Stimulated activated CD8-positive, alpha-beta memory T cell treated with anti-CD3 and anti-CD28 coated beads, Interleukin-7, amount 100 ng/mL, for 4 hours (primary cell): ENCODE results near the gene NXF3.
"Not testable (repeated sequence)": the region's sequence is repeated elsewhere in the genome, so short reads cannot be mapped to it uniquely, and the experiment has no call there.

Experiments used
- DNase-seq, 2 donors: peaks; one replicate each; pipeline ENCODE4 v3.0.0-alpha.2; 2020; ENCODE audit warnings: low read depth in 2 of 2

The NXF3 gene, protein sequence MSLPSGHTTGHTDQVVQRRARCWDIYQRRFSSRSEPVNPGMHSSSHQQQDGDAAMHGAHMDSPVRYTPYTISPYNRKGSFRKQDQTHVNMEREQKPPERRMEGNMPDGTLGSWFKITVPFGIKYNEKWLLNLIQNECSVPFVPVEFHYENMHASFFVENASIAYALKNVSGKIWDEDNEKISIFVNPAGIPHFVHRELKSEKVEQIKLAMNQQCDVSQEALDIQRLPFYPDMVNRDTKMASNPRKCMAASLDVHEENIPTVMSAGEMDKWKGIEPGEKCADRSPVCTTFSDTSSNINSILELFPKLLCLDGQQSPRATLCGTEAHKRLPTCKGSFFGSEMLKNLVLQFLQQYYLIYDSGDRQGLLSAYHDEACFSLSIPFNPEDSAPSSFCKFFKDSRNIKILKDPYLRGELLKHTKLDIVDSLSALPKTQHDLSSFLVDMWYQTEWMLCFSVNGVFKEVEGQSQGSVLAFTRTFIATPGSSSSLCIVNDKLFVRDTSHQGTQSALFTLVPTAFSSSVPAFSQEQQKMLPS

DNA sequence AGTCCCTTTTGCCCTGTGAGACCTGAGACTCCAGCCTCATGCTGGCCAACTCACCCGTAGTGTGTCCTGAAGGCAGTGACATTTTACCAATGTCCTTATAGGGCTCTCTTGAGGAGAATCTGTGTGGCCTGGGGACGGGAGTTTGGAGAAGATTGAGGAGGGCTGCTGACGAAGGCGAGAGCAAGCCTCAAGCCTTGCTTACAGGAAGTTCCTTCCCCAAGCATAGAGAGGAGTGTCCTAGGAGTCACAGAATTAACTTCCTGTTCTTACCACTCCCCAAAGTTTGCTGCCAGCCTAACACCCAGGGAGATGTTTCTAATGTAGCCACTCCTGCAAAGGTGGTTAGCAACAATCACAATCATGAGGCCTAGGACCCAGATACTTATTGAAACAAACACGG, at the start of gene NXF3:
NXF3 (minus strand) TSS at position 202 of the 400 bp plus-strand sequence; CDS start at position 82, 120 bp downstream.
- DNase-seq: no peak

DNA sequence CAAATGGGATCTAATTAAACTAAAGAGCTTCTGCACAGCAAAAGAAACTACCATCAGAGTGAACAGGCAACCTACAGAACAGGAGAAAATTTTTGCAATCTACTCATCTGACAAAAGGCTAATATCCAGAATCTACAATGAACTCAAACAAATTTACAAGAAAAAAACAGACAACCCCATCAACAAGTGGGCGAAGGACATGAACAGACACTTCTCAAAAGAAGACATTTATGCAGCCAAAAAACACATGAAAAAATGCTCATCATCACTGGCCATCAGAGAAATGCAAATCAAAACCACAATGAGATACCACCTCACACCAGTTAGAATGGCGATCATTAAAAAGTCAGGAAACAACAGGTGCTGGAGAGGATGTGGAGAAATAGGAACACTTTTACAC, 43.6 kb upstream of the NXF3 start:
- DNase-seq: not testable (repeated sequence)

DNA sequence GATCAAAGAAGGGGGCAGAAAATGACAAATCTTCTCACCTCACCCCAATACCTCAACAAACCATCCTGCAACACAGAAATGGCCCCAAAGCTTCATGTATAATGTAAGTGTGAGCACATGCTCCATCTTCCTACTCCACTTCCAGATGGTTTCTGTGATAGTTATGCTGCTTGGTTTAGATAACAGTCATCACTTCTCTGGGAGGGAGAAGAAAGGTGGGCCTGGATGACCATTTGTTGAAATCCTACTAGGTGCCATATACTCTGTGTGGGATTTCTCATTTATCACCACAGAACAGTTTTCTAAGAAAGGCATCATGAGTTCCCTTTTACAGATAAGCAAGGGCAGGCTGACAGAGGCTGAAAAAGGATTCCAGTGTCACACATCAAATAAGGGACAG, 31.3 kb upstream of the NXF3 start:
- no peak for DNase-seq

DNA sequence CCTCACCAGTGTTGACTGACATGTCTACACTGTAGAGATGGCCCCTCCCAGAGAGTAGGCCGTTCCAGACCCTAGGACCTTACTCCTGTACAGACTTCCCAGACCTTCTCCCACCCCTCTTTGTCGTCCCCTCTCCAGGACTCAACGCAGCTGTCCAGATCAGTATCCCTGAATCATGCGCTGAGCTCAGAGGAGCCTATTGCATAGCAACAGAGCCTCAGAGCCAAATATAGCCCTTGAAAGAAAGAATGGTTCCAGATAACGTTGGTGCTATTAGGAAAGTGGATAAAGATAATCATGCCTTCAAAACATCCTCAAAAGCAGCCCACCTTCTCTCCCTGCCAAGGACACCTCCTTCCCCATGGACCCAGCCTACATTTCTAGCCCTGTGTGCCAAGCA, 27.8 kb upstream of the NXF3 start:
- DNase-seq: no peak

DNA sequence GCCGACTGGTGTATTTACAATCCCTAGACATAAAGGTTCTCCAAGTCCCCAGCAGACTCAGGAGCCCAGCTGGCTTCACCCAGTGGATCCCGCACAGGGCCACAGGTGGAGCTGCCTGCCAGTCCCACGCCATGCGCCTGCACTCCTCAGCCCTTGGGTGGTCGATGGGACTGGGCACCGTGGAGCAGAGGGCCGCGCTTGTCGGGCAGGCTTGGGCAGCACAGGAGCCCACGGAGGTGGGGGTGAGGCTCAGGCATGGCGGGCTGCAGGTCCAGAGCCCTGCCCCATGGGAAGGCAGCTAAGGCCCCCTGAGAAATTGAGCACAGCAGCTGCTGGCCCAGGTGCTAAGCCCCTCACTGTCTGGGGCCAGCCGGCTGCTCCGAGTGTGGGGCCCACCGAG, 24.0 kb upstream of the NXF3 start:
- DNase-seq: not testable (repeated sequence)

DNA sequence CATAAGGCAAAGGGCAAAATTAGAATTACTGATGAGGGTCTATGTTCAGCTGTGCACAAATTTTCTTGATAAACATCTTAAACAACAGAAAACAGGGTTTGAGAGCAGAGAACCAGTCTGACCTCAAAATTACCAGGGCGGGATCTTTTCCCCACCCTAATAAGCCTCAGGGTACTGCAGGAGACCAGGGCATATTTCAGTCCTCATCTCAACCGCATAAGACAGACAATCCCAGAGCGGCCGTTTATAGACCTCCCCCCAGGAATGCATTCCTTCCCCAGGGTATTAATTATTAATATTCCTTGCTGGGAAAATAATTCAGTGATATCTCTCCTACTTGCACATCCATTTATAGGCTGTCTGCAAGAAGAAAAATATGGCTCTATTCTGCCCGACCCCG, 16.6 kb upstream of the NXF3 start:
- DNase-seq: not testable (repeated sequence)

DNA sequence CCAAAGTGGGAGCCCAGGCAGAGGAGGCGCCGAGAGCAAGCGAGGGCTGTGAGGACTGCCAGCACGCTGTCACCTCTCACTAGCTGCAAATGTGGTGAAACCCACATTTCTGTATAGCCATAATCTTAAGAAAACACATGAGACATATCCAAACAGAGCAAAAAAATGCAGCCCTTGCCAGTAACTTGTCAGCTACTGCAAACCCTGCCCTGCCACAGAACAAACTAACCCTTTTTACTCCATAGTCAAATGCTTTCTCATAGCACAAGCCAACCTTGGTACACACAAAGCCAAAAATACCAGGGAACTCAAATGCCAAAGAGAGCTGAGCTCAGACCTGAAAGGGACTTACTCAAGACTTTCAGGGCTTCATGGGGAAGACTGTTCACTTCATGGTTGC, 14.9 kb upstream of the NXF3 start:
- no peak for DNase-seq

DNA sequence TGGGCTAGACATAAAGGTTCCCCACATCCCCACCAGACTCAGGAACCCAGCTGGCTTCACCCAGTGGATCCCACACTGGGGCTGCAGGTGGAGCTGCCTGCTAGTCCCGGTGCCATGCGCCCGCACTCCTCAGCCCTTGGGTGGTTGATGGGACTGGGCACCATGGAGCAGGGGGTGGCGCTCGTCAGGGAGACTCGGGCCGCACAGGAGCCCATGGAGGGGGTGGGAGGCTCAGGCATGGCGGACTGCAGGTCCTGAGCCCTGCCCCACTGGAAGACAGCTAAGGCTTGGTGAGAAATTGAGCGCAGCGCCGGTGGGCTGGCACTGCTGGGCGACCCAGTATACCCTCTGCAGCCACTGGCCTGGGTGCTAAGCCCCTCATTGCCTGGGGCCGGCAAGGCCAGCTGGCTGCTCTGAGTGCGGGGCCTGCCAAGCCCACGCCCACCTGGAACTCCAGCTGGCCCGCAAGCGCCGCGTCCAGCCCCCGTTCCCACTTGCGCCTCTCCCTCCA, 14.3 kb upstream of the NXF3 start:
- not testable (repeated sequence) for DNase-seq

DNA sequence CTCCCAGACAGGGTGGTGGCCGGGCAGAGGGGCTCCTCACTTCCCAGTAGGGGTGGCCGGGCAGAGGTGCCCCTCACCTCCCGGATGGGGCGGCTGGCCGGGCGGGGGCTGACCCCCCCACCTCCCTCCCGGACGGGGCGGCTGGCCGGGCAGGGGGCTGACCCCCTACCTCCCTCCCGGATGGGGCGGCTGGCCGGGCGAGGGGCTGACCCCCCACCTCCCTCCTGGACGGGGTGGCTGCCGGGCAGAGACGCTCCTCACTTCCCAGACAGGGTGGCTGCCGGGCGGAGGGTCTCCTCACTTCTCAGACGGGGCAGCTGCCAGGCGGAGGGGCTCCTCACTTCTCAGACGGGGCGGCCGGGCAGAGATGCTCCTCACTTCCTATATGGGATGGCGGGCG, 11.4 kb upstream of the NXF3 start:
- not testable (repeated sequence) for DNase-seq

DNA sequence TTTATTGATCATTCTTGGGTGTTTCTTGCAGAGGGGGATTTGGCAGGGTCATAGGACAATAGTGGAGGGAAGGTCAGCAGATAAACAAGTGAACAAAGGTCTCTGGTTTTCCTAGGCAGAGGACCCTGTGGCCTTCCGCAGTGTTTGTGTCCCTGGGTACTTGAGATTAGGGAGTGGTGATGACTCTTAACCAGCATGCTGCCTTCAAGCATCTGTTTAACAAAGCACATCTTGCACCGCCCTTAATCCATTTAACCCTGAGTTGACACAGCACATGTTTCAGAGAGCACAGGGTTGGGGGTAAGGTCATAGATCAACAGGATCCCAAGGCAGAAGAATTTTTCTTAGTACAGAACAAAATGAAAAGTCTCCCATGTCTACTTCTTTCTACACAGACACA, 10.9 kb upstream of the NXF3 start:
- DNase-seq: not testable (repeated sequence)

DNA sequence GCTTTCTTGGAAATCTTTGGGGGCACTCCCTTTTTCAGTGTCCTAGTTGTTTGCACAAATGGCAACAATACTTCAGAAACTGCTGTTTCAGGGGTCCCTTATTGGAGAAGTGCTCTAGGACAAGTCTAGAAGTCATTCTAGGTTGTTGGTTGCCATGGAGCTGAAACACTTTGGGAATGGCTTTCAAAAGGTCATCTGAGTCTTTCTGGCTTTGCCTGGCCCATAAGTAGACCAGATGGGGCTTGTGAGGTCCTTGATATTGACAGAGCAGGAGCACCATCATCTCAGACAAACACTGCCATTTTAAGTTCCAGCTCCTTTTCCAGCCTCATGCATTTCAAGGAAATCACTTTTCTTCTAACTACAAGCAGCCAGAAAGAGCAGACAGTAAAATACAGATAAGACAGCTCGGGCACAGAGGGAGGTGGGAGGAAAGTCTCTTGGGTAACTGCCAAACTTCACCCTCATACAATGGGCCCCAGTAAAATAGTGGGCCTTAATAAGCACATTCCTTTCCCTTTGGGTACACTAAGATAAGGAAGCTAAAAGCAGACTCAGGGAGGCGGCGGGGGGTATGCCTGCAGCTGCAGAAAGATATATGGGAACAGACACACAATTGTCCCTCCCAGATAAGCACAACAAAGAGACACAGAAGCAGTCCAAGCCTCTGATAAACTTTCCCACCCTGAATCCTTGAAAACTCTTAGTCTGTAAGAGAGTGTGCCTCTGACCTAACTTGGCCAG, 8.5 kb upstream of the NXF3 start:
- DNase-seq: no peak

DNA sequence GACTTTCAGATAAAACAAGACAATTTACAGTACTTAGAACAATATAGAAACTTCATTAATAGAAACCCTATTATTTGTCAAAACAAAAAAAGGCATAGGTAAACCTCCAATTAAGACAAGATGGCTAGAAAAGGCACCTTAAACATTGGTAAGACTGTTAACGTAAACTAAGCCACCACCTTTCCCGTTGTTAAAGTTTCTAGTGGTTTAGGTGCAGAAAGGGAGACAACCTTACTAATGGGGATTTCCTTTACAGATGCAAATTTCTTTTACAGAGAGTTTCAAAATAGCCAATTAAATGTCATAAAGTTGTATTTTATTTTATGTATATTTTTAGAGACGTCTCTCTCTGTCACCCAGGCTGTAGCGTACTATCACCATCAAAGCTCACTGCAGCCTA, 7.5 kb upstream of the NXF3 start:
- no peak for DNase-seq

DNA sequence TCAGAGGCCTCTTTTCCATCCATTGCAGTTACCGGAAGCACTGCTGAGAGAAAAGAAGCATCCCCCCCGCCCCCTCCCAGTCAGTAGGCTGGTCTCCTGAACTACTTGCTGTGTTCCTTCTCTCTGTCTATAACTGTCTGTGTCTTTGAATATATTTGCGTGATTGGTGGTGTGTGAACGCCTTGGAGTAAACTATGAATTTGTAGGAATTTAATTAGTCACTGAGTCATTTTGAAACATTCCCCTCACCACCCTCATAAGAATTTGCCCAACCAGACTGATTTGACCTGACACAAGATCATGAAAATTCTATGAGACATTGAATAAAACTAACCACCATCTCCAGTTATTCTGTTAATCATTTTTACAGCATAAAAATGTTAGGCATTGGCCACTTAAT, 6.7 kb upstream of the NXF3 start:
- no peak for DNase-seq

DNA sequence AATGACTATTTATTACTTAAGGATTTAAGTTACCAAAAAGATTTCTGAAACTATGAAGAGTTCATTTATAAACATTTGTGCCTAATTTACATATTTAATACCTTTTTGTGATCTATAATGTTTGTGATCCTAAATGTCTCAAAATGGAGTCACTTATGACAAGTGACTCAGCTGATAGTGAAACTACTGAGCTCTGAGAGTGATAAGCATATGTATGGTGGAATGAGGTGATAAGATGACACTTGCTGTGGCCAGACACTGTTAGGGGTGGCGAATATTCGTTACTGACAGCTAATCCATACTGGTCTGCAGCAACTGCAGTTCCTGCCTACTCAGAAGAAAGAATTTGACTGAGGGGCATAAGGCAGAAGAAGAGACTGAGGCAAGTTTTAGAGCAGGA, 5.5 kb upstream of the NXF3 start:
- DNase-seq: no peak

DNA sequence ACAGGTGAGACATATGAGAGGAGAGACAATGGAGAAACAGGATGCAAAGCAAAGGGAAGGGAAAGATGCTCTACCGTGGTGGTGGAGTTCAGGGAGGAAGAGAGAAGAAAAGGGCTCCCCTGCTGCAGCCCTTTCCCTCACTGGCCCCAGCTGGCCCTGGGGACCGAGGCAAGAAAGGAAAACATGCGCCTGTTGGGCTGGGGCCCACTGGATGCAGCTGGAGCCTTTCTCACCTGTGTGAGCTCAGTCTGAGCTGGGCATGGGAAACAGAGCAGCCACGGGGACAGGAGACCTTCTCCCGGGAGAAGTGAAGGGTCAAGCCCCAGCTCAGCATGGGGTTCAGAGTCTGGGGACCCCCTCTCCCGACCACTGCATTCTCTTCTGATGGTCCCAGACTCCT, 11.9 kb downstream of the NXF3 start:
- no peak for DNase-seq

DNA sequence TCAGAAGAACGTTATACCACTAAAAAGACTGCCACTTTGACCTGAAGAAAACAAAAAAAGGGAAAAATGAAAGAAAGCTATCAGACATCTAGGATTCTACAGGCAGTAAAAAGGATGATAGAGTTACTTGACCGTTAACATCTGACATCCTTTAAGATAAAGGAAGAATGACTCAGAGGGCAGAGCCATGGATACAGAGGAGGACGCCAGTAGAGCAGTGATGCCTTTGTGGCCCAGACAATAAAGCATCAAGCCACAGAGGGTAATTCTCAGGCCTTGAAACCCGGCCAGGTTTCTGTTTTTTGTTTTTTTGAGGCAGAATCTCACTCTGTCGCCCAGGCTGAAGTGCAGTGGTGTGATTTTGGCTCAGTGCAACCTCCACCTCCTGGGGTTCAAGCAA, 19.5 kb downstream of the NXF3 start:
- DNase-seq: no peak

DNA sequence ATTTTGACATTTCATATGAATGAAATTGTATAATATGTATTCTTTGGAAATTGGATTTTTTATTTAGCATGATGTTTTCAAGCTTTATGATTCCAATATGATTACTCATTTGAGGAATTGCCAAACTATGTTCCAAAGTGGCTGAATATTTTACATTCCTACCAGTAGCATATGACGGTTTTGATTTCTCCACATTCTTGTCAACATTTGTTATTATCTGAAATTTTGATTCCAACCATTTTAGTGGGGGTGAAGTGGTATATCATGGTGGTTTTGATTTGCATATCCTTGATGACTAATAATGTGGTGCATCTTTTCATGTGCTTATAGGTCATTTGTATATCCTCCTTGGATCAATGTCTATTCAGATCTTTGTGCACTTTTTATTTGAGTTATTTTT, 26.3 kb downstream of the NXF3 start:
- no peak for DNase-seq

DNA sequence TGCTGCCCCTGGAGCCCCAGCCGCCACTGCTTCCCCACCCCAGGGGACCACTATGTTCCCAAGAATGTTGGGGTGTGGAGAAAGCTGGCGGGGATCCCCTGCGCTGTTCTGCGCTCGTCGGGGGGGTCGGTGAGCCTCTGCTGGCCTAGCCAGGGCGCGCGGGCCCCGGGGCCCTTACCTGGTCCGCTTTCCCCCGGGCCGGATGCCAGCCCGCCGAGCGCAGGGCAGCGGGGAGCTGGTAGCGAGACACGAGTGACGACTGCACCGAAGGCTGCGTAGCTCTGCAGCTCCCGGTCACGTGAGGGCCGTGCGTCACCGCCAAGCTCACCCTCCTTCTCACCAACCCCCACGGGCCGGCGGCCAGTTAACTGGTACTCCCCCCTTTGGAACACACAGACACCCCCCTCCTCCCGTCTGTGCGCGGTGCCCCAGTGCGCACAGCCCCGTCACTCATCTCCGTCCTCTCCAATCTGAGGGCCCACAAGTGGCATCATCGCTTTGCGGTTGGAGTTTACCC, 29.0 kb downstream of the NXF3 start, which contains the start of gene BEX1:
BEX1 (minus strand) TSS at position 254 of the 517 bp plus-strand sequence. CDS start 897 bp downstream, outside the sequence.
- no peak for DNase-seq

DNA sequence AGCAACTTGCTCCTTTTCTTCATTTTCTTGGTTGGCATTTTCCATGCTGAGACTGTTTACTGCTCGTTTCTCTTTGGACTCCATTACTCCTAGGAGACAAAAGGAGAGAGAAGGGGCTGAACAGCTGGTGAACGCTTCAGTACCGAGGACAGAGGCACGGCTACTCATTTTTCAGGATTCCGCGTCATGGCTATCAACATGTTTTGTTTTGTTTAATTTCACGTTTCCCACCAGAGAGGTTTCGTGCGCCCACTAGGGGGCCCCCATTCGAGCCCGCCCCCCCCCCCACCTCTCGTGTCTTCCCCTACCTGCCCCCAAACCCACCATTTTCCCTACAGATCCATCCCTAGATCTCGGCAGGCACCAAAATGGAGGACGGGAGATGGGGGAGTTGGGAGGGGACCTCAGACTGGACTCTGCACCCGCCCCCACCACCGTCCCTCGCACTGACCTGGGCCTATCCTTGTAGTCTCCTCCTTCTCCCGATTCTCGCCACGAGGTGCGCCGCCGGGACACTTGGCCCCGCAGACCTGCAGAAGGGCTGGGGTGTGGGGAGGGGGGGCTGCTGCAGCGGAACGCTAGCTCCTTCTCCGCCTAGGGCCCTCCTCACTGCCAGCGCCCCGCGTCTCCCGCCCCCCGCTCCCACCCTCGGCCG, 29.6 kb downstream of the NXF3 start:
- no peak for DNase-seq

DNA sequence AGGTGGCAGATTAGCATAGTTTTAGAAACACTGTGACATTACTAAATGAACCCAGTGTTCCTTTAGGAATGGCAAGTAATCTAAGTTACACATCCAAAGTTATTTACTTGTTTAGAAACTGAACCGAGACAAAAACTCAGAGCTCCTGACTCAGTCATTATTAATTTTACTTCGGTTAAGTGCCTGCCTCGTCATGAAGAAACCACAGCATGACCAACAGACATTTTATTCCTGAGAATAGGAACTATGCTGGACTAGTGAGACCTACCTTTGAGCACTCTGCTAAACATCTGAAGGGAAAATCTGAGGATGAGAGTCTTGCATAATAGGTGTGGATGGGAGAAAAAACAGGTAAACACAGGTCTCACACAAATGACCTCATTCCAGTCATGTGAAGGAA, 31.5 kb downstream of the NXF3 start:
- DNase-seq: no peak

DNA sequence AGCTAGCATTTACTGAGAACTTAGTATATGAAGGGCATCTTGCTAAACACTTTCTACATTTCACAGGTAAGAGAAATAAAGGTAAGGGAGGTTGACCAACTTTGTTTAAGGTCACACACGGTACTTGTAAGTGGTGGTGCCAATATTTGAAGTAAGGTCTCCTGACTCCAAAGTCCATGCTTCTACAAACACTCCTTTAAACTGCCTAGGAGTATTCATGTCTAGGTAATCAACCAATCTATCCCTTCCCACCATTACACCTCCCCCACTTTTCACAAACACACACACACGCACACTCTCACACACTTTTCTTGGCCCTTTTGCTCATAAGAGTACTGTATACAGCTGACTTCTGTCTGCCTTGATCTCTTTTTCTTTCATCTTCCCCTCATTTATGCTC, 36.0 kb downstream of the NXF3 start:
- no peak for DNase-seq

DNA sequence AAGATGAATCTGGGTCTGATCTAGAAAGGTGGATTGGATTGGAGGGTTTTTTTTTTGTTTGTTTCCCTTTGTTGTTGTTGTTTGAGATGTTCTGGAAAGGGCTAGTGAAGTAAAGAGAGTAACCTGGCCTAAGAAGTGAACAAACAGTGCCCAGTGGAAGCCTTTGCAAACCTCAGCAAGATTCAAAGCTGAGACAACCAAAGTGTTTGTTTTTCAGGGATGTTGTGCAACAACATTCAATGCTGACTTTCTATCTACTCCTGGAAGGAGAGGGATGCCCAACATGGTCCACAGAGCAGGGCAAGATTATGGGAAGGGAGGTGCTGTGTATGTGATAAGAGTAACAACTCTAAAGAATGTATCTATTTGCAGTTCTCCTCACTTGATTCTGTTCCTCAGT, 40.3 kb downstream of the NXF3 start:
- no peak for DNase-seq
